ENCODE results near the gene AGBL1.

The AGBL1 gene

GRCh38 chr15:86165265-86166211 lies 85.9 kb downstream of the AGBL1 start:
- no peak for DNase-seq

- DNase-seq = no peak
These were observed 88.2 kb downstream of the AGBL1 start for GRCh38 chr15:86167841-86168240.

- DNase-seq = no peak
These were observed 99.2 kb downstream of the AGBL1 start for GRCh38 chr15:86178845-86179244.

- no peak for DNase-seq
These were observed 104.2 kb downstream of the AGBL1 start for GRCh38 chr15:86183596-86184491.

- DNase-seq = no peak
These were observed 114.2 kb downstream of the AGBL1 start for GRCh38 chr15:86193716-86194380.

- DNase-seq = no peak
These were observed 118.1 kb downstream of the AGBL1 start for GRCh38 chr15:86197770-86198169.

DNA sequence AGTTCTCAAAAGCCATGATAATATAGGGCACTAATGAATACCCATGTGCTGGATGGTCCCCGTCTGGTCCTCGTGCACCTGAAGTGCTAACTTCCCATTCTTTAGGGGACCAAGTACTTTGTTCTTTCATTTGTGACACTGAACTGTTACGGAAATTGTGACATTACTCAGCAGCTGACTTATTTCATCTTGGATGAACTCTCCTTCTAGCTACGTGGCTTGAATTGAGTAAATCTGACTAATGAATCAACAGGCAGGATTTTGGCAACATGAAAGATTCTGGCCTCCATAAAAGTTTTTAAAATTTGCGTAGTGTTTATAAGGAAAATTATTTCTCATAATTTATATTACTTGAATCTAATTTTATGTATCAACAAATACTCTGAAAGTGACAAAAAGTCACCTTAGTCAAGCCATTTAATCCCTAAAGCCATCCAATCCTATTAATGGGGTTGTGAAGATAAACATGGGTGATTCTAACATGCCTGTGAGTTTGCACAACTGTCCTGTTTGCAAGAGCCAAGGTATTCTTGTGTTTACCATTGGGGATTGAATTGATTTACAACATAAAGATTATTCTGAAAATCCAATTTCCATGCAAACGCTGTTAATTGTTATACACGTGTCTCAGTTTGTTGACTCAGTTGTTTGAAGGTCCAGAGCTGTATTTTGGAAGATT lies 119.9 kb downstream of the AGBL1 start:
- DNase-seq = no peak

DNA sequence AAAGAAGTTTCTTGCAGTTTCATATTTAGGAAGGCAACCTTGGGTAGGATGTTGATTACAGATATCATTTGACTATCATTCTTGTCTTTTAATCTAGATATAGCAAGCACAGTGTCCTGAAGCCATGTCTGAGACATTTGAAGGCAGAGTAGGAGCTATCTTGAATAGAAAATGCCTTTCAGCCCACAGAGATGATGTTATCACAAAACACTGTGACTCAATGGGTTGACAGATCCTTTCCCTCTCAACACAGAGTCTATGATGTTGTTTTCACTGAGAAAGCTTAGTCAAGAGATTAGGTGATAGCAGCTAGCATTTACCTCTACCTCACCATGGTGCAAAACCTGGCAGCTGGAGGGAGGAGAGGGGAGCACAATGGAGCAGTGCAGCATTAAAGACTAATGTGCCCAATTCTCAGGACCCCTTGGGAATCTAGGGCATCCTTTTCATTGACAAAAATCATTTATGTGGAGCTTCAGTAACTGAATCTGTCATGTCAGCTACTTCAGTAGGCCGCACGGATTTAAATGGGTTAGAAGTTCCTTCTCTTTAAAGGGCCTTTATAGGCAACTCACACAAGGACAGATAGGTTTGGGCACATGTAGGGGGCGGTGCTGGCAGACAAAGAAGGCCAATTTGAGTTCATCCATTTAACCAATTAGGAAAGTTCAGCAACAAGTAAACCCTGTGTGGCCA lies 121.8 kb downstream of the AGBL1 start:
- no peak for DNase-seq

- no peak for DNase-seq
These were observed 123.8 kb downstream of the AGBL1 start for GRCh38 chr15:86203462-86203861.

DNA sequence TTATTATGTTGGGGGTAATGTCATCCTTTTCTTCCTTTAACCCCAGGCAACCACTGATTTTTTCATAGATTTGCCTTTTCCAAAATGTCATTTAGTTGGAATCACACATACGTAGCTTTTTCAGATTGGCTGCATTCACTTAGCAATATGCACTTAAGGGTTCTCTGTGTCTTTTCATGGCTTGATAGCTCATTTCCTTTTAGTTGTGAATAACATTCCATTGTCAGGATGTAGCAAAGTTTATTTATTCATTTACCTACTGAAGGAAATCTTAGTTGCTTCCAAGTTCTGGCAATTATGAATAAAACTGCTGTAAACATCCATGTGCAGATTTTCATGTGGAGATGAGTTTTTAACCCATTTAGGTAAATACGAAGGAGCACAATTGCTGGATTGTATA lies 125.4 kb downstream of the AGBL1 start:
- no peak for DNase-seq

GRCh38 chr15:86213420-86213819 lies 133.7 kb downstream of the AGBL1 start:
- no peak for DNase-seq

DNA sequence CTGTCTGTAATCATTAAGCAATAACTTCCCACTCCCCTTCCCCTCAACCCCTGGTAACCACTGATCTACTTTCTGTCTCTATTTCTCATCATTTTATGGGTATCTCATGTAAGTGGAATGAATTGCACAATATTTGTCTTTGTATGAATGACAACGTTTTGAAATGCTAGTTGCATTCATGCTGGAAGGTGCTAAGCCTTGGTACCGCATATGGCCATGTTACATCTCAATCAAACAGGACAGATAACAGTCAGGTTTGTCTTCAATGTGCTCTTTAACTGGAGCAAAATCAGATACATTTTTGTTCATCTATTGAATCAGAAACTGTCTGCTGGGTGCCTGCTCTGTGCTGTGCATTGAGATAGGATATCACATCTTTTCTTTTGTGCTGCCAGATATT lies 134.2 kb downstream of the AGBL1 start:
- no peak for DNase-seq

DNA sequence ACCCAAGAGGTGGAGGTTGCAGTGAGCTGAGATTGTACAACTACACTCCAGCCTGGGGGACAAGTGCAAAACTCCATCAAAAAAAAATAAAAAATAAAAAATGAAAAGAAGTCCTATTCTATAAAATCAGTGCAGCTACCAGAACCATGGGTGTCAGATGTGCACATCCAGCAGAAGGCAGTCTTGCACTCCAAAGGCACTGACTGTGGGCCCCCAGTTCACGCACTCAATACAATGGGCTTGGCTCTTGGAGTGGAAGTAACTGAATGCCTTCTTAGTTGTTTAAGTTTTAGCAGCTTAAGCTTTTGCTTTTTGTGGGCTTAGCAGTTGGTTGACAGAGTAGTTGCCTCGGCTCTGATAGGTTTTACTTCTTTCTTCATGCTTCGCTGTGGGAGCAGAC lies 141.4 kb downstream of the AGBL1 start:
- DNase-seq = no peak

DNA sequence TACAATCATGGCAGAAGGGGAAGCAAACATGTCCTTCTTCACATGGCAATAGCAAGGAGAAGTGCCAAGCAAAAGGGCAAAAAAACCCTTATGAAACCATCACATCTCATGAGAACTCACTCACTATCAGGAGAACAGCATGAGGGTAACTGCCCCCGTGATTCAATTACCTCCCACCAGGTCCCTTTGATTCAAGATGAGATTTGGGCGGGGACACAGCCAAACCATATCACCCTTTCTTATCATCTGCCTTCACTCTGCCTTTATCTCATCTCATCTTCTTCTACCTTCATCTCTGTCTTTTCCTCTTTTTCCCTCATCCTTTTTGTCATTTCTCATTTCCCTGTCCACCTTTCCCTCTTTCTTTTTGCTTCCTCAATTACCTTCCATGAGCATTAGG lies 149.6 kb downstream of the AGBL1 start:
- no peak for DNase-seq

- no peak for DNase-seq
These were observed 150.3 kb downstream of the AGBL1 start for GRCh38 chr15:86229936-86230335.

GRCh38 chr15:86231864-86232721 lies 152.4 kb downstream of the AGBL1 start:
- peak in 1 of 2 donors; percentile 35 for DNase-seq

DNA sequence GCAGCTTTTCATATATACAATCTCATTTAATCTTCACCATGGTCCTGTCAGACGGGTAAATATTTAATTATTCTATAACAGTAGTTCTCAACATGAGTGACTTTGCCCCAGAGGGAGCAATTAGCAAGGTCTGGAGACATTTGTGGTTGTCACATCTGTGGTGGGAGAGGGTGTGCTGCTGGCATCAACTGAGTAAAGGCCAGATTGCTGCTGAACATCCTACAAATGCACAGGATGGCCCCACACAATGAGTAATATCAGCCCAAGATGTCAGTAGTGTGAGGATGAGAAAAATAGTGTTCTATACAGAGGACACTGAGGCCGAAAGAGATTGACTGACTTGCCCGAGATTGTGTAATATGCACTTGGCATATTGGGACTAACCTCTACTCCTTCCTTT lies 156.0 kb downstream of the AGBL1 start:
- no peak for DNase-seq

DNA sequence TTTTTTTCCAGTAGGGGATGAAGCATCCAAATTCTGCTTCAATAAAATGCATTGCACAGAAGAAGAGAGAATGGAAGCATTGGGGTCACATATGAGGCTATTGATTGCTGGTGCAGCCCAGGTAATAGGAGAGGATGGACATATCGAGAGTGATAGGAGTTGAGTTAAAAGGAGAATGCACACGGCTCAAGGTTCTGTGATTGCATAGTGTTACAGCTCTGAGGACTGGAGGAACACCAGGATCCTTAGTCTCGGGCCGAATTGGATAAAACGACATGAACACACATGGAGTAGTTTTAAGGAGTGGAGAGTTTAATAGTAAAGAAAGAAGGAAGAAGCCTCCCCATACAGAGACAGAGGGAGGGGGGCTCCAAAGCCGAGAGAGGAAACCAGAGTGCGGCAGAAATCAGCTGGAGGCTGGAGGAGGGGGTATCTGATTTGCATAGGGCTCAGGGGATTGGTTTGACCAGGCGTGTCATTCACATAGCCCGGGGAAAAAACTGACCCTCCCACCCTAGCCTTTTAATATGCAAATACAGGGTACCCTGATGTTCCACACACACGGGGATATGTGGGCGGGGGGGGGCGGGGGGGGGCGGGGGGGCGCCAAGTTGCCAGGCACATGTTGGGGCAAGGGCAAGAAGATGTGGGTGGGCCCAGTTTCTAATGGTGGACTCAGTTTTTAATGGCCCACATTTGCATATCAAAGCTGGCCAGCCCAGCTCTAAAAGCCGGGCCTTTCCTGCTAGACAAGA lies 156.9 kb downstream of the AGBL1 start:
- DNase-seq = no peak

GRCh38 chr15:86237111-86237500 lies 157.4 kb downstream of the AGBL1 start:
- no peak for DNase-seq
